GM12878 (cell line): ENCODE results near the gene ARID3B. TPM values are rescaled to one million over a fixed set of nuclear protein-coding genes. Genes with fewer than 3 reads are reported as not detected.

Source experiments
- GABPA ChIP-seq: IDR thresholded peaks from 2 replicates; pipeline ENCODE4 v1.6.1; 2014; ENCODE audit warnings: antibody characterized with exemption, low read depth, mild to moderate bottlenecking, inconsistent platforms
- PBX3 ChIP-seq: IDR thresholded peaks from 2 replicates; pipeline ENCODE4 v1.6.1; 2011; ENCODE audit warnings: mild to moderate bottlenecking, low read depth, low read length, moderate library complexity; ENCODE audit not compliant: insufficient replicate concordance
- POLR2AphosphoS2 ChIP-seq: IDR thresholded peaks from 2 replicates; pipeline ENCODE4 v1.6.1; 2011; ENCODE audit warnings: low read depth, mild to moderate bottlenecking, low read length, improper control_type of control experiment, moderate library complexity
- RELA ChIP-seq: fragments of 450-650 bp; IDR thresholded peaks from 2 replicates; pipeline ENCODE4 v1.8.0; 2014; ENCODE audit warnings: borderline replicate concordance; ENCODE audit not compliant: partially characterized antibody
- SMC3 ChIP-seq: IDR thresholded peaks from 2 replicates; pipeline ENCODE4 v1.6.1; 2011; ENCODE audit warnings: low read length, improper control_type of control experiment, borderline replicate concordance
- YBX1 ChIP-seq: fragments of 450-650 bp; IDR thresholded peaks from 2 replicates; pipeline ENCODE4 v1.6.1; 2016; ENCODE audit warnings: antibody characterized with exemption
- ZNF384 ChIP-seq: IDR thresholded peaks from 2 replicates; pipeline ENCODE4 v1.6.1; 2012; ENCODE audit warnings: low read depth, mild to moderate bottlenecking, low read length, improper control_type of control experiment, borderline replicate concordance
- polyA plus RNA-seq, 11 experiments: library from polyadenylated mRNA; depleted of rRNA in 4 of 11; unstranded in 6 of 11; stranded (reverse) in 5 of 11; fragments of >200 nt; fragmentation: Nextera tagmentation in 4 of 11; fragmentation: Illumina TruSeq in 1 of 11; extraction: Ambion mirVana in 4 of 11; extraction: Trizol in 1 of 11; gene quantifications; 1 replicate in 1 of 11; 2 replicates in 10 of 11; pipeline versions ENCODE4 v1.2.1 to v1.2.3, GENCODE V29; 2011 to 2016; ENCODE audit warnings: inconsistent platforms in 2 of 11, missing spikeins in 2 of 11, low read depth in 1 of 11
- total RNA-seq, 4 experiments: library from RNA; depleted of rRNA in 3 of 4; stranded (reverse); fragments of >200 nt in 3 of 4; fragmentation: Illumina TruSeq in 1 of 4; extraction: Trizol in 1 of 4; gene quantifications; 2 replicates each; pipeline versions ENCODE4 v1.2.1 to v1.2.3, GENCODE V29; 2013 to 2021
- TF ChIP-seq, protein P1 (sequence below): fragments of 450-650 bp; IDR thresholded peaks from 2 replicates; pipeline ENCODE4 v1.6.1; 2017; ENCODE audit warnings: mild to moderate bottlenecking
- TF ChIP-seq, protein P2 (sequence below): fragments of 450-650 bp; IDR thresholded peaks from 2 replicates; pipeline ENCODE4 v1.6.1; 2017; ENCODE audit warnings: mild to moderate bottlenecking, moderate library complexity
- TF ChIP-seq, protein P3 (sequence below): IDR thresholded peaks from 2 replicates; pipeline ENCODE4 v1.6.1; 2012; ENCODE audit warnings: low read depth, low read length, improper control_type of control experiment

The ARID3B gene
- total and polyA plus RNA-seq, 10 of the 15 experiments (the other 5 are each of a cell fraction or from before 2014, with no cell fraction given): 1.1 to 33.4 (median 24.0) TPM

DNA sequence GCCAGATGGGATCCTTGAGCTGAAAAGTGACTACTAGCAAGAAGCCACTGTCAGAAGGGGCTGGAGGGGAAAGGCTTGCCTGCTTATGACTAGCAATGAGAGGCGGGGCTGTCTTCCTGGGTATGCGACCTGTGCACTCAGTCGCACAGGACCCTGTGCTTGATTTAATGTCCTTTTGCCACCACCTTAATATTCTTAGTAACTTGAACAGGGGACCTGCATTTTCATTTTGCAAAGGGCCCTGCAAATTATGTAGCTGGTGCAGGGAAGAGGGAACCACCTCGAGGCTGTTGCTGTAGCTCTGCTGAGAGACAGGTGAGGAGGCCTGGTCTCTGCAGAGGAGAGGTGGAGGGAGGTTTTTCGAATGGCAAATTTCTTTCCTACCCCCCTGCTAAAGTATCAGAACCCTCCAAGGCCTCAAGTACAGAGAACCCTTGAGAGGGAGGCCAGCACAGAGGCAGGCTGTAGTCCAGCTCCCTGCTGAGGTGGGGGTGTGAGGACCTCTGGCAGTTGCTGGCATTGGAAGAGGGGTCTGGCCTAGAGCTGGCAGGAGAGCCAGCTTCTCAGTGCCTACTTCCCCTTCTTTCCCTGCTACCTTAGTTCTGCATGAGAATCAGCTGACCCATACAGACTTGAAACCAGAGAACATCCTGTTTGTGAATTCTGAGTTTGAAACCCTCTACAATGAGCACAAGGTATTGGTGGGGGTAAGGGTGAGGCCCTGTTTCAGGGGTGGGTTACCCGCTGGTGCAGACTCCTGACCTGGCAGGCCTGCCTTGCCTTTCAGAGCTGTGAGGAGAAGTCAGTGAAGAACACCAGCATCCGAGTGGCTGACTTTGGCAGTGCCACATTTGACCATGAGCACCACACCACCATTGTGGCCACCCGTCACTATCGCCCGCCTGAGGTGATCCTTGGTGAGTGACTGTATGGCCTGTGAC, 86.0 kb downstream of the ARID3B start (continued):
- TF ChIP-seq SMC3: no peak
- TF ChIP-seq GABPA: no peak
- TF ChIP-seq, protein P1, sequence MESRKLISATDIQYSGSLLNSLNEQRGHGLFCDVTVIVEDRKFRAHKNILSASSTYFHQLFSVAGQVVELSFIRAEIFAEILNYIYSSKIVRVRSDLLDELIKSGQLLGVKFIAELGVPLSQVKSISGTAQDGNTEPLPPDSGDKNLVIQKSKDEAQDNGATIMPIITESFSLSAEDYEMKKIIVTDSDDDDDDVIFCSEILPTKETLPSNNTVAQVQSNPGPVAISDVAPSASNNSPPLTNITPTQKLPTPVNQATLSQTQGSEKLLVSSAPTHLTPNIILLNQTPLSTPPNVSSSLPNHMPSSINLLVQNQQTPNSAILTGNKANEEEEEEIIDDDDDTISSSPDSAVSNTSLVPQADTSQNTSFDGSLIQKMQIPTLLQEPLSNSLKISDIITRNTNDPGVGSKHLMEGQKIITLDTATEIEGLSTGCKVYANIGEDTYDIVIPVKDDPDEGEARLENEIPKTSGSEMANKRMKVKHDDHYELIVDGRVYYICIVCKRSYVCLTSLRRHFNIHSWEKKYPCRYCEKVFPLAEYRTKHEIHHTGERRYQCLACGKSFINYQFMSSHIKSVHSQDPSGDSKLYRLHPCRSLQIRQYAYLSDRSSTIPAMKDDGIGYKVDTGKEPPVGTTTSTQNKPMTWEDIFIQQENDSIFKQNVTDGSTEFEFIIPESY: no peak
- no peak for TF ChIP-seq ZNF384
- peak; percentile 31; the same call in 1 of the 2 replicates for TF ChIP-seq POLR2AphosphoS2
- no peak for TF ChIP-seq RELA
- no peak for TF ChIP-seq YBX1
- TF ChIP-seq, protein P2, sequence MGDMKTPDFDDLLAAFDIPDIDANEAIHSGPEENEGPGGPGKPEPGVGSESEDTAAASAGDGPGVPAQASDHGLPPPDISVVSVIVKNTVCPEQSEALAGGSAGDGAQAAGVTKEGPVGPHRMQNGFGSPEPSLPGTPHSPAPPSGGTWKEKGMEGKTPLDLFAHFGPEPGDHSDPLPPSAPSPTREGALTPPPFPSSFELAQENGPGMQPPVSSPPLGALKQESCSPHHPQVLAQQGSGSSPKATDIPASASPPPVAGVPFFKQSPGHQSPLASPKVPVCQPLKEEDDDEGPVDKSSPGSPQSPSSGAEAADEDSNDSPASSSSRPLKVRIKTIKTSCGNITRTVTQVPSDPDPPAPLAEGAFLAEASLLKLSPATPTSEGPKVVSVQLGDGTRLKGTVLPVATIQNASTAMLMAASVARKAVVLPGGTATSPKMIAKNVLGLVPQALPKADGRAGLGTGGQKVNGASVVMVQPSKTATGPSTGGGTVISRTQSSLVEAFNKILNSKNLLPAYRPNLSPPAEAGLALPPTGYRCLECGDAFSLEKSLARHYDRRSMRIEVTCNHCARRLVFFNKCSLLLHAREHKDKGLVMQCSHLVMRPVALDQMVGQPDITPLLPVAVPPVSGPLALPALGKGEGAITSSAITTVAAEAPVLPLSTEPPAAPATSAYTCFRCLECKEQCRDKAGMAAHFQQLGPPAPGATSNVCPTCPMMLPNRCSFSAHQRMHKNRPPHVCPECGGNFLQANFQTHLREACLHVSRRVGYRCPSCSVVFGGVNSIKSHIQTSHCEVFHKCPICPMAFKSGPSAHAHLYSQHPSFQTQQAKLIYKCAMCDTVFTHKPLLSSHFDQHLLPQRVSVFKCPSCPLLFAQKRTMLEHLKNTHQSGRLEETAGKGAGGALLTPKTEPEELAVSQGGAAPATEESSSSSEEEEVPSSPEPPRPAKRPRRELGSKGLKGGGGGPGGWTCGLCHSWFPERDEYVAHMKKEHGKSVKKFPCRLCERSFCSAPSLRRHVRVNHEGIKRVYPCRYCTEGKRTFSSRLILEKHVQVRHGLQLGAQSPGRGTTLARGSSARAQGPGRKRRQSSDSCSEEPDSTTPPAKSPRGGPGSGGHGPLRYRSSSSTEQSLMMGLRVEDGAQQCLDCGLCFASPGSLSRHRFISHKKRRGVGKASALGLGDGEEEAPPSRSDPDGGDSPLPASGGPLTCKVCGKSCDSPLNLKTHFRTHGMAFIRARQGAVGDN: peak; percentile 73
- no peak for TF ChIP-seq PBX3
- TF ChIP-seq, protein P3, sequence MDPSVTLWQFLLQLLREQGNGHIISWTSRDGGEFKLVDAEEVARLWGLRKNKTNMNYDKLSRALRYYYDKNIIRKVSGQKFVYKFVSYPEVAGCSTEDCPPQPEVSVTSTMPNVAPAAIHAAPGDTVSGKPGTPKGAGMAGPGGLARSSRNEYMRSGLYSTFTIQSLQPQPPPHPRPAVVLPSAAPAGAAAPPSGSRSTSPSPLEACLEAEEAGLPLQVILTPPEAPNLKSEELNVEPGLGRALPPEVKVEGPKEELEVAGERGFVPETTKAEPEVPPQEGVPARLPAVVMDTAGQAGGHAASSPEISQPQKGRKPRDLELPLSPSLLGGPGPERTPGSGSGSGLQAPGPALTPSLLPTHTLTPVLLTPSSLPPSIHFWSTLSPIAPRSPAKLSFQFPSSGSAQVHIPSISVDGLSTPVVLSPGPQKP: no peak
